Uterus (tissue), 4 donors: Measurements from ENCODE around the gene GCH1. TPM values are rescaled to one million over a fixed set of nuclear protein-coding genes. Genes with fewer than 3 reads are reported as not detected.

Experiments used
- DNase-seq, 2 donors: peaks; one replicate each; pipeline ENCODE4 v3.0.0-alpha.2; 2019 to 2020
- H3K27ac ChIP-seq, 2 donors: fragments of 200-600 bp; sonication (generic); 1 replicate in 1 of 2; 2 replicates in 1 of 2; pipeline ENCODE4 v1.5.1; 2016 to 2018
- H3K27me3 ChIP-seq, 2 donors: fragments of 200-600 bp; sonication (generic); one replicate each; pipeline ENCODE4 v1.5.1; 2018 to 2019; ENCODE audit warnings: control low read depth in 1 of 2
- H3K36me3 ChIP-seq, 2 donors: fragments of 200-600 bp; sonication (generic); one replicate each; pipeline ENCODE4 v1.5.1; 2019; ENCODE audit warnings: control low read depth in 1 of 2
- H3K4me1 ChIP-seq, 2 donors: fragments of 200-600 bp; sonication (generic); one replicate each; pipeline ENCODE4 v1.5.1; 2018 to 2019; ENCODE audit warnings: control low read depth in 1 of 2
- H3K4me3 ChIP-seq, 2 donors: fragments of 200-600 bp; sonication (generic); 1 replicate in 1 of 2; 2 replicates in 1 of 2; pipeline ENCODE4 v1.5.1; 2018 to 2019; ENCODE audit warnings: mild to moderate bottlenecking in 1 of 2
- H3K9me3 ChIP-seq, 2 donors: fragments of 200-600 bp; sonication (generic); one replicate each; pipeline ENCODE4 v1.5.1; 2019; ENCODE audit warnings: control low read depth in 1 of 2
- CTCF ChIP-seq, 4 experiments: fragments of 200-600 bp in 2 of 4; fragments of 450-650 bp in 2 of 4; sonication (generic) in 2 of 4; IDR thresholded peaks; one replicate each; pipeline ENCODE4 v1.5.1; 2016 to 2019; ENCODE audit warnings: antibody characterized with exemption in 4 of 4, mild to moderate bottlenecking in 2 of 4, moderate library complexity in 1 of 4
- POLR2A ChIP-seq, 2 donors: fragments of 450-650 bp; IDR thresholded peaks; one replicate each; pipeline ENCODE4 v1.6.1; 2016; ENCODE audit warnings: antibody characterized with exemption in 2 of 2, mild to moderate bottlenecking in 1 of 2, moderate library complexity in 1 of 2
- intact Hi-C: fragments of 100-400 bp; cut with DNase I; formaldehyde crosslinking; loops from one replicate; pipeline ENCODE4 v1.15.1; 2023; ENCODE audit warnings: low total_unique reads
- total RNA-seq, 4 donors: library from RNA; depleted of rRNA in 3 of 4; stranded (reverse); fragments of >200 nt in 3 of 4; gene quantifications; one replicate each; pipeline versions ENCODE4 v1.1.0 to v1.2.4, GENCODE V29; 2014 to 2023
- donor health status: DM: yes; HTN: yes; CAD: no.

Gene GCH1
- total RNA-seq, 4 donors from 2014 or later = 3.2 to 10.6 (median 4.1) TPM

- H3K27me3 ChIP-seq = no peaks in the 10 kb centered on the region
- no peak for TF ChIP-seq POLR2A (IDR thresholded peaks at IDR 0.05)
- peak; percentile 43 to 65 (median 52) for TF ChIP-seq CTCF (IDR thresholded peaks at IDR 0.05)
- intact Hi-C loops = no loop called here
- H3K4me3 ChIP-seq = no peak overlapping the region
- no peaks in the 10 kb centered on the region for H3K9me3 ChIP-seq
- no peaks in the 10 kb centered on the region for H3K4me1 ChIP-seq
- DNase-seq = no peak
- H3K27ac ChIP-seq = no peak overlapping the region
- no peaks in the 10 kb centered on the region for H3K36me3 ChIP-seq
Observed at GRCh38 chr14:54893151-54893760, 9.4 kb downstream of the GCH1 start.

- no peak overlapping the region for H3K4me3 ChIP-seq
- no peak for DNase-seq
- H3K9me3 ChIP-seq = no peaks in the 10 kb centered on the region
- H3K27ac ChIP-seq = no peak overlapping the region
- H3K4me1 ChIP-seq = no peaks in the 10 kb centered on the region
- H3K36me3 ChIP-seq = no peaks in the 10 kb centered on the region
- no peaks in the 10 kb centered on the region for H3K27me3 ChIP-seq
- intact Hi-C loops = no loop called here
- TF ChIP-seq POLR2A (IDR thresholded peaks at IDR 0.05) (no peak), CTCF (IDR thresholded peaks at IDR 0.05) (no peak)
Observed at GRCh38 chr14:54891471-54892245, 11.0 kb downstream of the GCH1 start.

- H3K9me3 ChIP-seq = no peaks in the 10 kb centered on the region
- no peak for DNase-seq
- no peaks in the 10 kb centered on the region for H3K27me3 ChIP-seq
- no peaks in the 10 kb centered on the region for H3K36me3 ChIP-seq
- no peak overlapping the region for H3K4me3 ChIP-seq
- TF ChIP-seq CTCF (IDR thresholded peaks at IDR 0.05) (no peak), POLR2A (IDR thresholded peaks at IDR 0.05) (no peak)
- intact Hi-C loops = no loop called here
- no peak overlapping the region for H3K27ac ChIP-seq
- no peaks in the 10 kb centered on the region for H3K4me1 ChIP-seq
Observed at GRCh38 chr14:54890788-54891187, 11.8 kb downstream of the GCH1 start.

GRCh38 chr14:54889919-54890318, 12.7 kb downstream of the GCH1 start:
- intact Hi-C loops = no loop called here

More at GRCh38 chr14:54889919-54890318, 12.7 kb downstream of the GCH1 start:
- H3K27ac ChIP-seq = no peak overlapping the region
- no peak overlapping the region for H3K4me3 ChIP-seq
- H3K36me3 ChIP-seq = no peaks in the 10 kb centered on the region
- no peaks in the 10 kb centered on the region for H3K9me3 ChIP-seq
- H3K4me1 ChIP-seq = no peaks in the 10 kb centered on the region
- TF ChIP-seq CTCF (IDR thresholded peaks at IDR 0.05) (no peak), POLR2A (IDR thresholded peaks at IDR 0.05) (no peak)
- H3K27me3 ChIP-seq = no peaks in the 10 kb centered on the region
- no peak for DNase-seq
